SIG-M5 treated with dmso at 0.1 percent for 504 hours (cell line): ENCODE measurements around the gene IFT27.

ENCODE experiments used
- DNase-seq: peaks from one replicate; lab custom pipeline; 2025; ENCODE audit not compliant: unreplicated experiment; lab: John Stamatoyannopoulos, UW

Gene IFT27

DNA sequence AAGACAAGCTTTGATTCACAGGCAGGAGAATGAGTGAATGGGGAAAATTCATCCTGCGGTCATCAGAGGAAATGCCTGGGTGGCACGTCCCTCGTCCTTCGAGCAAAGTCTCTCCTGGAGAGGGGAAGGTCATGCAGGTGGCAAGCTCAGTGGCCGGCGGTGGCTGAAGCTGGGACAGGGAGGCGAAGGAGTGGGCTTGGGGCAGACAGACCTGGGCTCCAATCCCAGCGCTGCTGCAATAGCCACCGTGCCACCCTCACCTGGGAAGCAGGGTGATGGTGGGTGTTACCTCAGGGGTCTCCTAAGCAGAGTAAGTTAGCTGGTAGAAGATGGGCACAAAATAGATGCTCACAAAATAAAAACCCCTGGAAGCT lies 49.9 kb downstream of the IFT27 start:
- DNase-seq: no peak

- no peak for DNase-seq
Observed at GRCh38 chr22:36725366-36726006, 50.4 kb downstream of the IFT27 start.

DNA sequence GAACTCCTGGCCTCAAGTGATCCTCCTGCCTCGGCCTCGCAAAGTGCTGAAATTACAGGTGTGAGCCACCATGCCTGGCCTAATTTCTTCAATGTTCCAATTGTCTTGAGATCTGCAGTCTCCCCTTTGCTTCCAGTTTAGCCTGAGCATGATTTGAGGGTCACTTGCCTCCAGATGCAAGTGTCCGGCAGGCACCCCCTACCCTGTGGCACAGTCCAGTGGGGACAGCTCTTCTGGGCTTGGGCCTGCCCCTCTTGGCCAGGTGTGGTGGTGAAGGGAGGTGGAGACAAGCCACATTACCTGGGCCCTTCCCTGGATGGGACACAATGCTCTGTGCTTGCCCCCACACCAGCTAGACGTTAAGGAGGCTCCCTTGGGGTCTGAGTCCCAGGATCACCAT lies 51.1 kb downstream of the IFT27 start:
- DNase-seq: no peak

- DNase-seq: no peak
Observed at GRCh38 chr22:36722055-36722454, 53.9 kb downstream of the IFT27 start.

DNA sequence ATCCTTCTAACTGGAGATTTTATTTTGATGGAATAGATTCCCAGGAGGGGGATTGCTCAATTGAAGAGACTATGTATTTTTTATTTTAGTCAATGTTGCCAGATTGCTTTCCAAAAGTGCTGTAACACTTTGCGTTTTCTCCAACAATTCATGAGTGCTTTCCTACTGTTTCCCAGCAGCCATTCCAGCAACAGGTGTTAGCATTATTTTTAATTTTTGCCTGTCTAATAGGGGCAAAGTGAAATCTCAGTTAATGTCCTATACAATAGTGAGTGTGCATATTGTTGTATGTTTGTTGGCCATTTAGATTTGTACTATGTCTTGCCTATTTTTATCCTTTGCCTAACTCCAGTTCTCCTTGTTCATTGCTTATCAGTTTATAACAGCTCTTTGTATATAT lies 60.3 kb downstream of the IFT27 start:
- no peak for DNase-seq

DNA sequence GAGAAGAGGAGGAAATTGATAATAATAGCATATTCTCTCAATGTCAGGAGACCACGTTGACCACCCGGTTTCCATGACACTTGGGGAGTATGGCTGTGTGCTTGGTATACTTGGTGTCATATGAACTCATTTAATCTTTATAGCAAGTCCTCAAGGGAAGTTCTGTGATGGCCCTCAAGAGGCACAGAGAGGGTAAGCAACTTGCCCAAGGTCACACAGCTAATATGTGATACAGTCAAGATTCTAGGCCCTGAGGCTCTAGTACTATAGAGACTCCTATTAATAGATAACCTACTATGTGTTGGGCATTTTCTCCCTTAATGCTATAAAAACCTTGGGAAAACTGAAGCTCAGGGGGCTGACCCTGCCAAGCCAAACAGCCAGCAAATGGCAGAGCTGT lies 61.8 kb downstream of the IFT27 start:
- DNase-seq: no peak

DNA sequence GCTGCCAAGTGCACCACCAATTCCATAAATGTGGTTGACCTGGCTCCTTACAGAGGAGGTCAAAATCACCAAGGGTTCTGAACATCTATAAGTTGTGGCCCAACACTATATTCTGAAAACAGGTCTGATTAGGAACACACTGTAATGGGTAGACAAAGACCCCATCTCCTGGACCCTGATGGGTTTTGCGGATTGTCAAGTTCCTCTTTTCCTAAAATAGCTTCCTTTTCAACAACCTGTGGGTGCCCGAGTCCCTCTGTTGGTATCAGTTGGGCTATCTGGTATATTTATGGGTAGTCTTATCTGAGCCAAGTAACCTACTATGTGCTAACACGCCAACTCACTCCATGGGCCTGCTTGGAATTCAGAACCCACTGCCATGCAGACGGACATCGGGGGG lies 62.5 kb downstream of the IFT27 start:
- DNase-seq: no peak
